Ureter (tissue), 1 donor: ENCODE data around the gene TMEM135. TPM values are rescaled to one million over a fixed set of nuclear protein-coding genes. Genes with fewer than 3 reads are reported as not detected.

Experiments used
- DNase-seq: peaks from one replicate; pipeline ENCODE4 v3.0.0-alpha.2; 2020; ENCODE audit warnings: low spot score
- total RNA-seq: library from RNA; stranded (reverse); gene quantifications from one replicate; pipeline ENCODE4 v1.2.4, GENCODE V29; 2023
- donor health status: DM: yes; HTN: yes; CAD: no.

Gene TMEM135
- total RNA-seq, 1 donor from 2014 or later = 25.5 TPM

GRCh38 chr11:87300640-87301380 is 263.1 kb downstream of the TMEM135 start:
- no peak for DNase-seq

- DNase-seq = no peak
Measured at GRCh38 chr11:87301785-87302540, 264.2 kb downstream of the TMEM135 start.

DNA sequence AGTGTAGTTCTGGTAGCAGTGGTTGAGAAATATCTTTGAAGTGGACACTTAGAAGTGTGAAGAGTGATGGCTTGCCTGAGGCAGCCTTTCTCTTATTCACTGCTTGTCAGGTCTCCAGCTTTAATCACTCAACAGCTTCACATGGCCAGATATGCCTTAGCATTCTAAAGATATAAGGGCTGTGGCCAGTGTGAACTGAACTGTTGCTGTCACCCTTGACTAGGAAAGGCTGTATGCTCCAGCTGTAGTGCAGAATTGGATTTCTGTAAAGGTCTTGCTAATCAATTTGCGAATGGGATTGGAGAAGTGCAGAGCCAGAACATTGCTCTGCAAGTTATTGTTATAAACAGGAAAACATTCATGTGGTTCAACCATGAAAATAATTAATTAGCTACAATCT is 266.7 kb downstream of the TMEM135 start:
- DNase-seq = no peak

DNA sequence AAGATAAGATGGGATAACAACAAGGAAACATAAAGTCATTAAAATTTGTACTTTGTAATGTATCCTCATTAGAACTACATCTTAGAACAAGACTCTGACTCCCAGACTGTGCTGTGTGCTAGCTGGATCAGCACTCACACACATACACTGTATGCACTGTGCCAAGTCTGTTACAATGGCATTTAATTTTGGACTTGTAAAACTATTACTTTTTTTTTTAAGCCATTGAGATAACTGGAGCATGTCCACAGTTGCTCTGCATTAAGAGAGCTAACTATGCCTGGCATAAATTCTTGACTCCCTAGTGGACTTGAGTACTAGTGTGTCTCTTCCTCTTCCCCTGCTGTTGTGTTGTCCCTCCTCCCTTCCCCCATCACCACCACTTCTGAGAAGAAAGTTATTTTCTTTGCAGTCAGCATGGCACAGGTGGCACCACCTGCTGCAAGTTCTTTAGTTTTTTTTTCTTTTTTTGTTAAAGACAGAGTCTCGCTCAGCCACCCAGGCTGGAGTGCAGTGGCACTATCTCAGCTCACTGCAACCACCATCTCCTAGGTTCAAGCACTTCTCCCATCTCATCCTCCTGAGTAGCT is 268.6 kb downstream of the TMEM135 start:
- no peak for DNase-seq

- no peak for DNase-seq
Measured at GRCh38 chr11:87307101-87307500, 269.4 kb downstream of the TMEM135 start.

DNA sequence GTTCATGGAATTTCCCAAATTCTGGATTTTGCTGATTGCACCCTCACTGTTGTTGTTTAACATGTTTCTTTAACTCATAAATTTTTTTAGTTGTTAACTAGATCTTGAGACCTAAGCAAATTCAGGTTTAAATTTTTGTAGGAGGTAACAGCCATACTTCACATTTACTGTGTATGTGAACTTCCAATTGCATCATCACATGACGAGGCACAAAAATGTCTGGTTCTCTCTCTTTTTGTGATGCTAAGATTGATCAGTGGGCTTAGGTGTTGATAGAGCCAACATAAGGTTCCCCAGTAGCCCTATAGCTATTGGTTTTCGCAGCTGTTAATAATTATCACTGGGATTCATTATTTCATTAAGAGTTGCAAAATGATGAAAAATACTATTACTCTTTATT is 277.5 kb downstream of the TMEM135 start:
- no peak for DNase-seq

DNA sequence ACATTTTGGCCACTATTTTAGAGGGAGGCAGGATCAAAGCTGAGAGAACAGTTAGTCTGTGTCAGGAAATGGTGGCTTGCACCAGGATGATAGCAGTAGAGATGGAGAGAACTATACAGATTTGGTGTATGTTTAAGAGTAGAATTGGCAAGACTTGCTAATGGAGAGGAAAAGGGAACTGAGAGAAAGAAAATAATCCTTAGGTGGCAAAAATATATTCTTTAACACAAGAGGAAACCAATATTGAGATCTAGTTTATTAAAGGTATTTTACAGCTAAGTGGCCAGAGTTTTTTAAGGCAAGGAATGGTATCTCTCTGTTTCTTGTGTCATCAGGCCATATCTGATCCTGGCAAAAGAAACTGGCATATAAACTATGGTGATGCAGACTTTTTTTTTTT is 278.8 kb downstream of the TMEM135 start:
- DNase-seq = no peak

DNA sequence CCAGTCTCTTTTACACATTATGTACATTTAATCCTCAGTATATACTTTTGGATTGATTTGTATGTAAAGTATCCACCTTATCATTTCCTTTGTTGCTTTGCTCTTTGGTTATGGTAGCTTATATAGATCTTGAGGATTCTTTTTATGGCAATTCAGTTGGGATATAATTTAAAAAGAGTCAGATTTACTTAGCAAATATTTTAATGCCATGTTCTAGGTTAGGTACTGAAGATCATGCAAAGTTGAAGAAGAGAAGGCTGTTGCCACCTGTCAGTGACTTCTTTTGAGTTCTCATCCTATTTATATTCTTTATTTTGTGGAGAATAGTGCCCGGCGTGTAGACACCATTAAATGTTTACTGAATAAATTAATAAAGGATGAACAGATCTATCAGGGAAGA is 279.7 kb downstream of the TMEM135 start:
- no peak for DNase-seq

GRCh38 chr11:87320123-87320522 is 282.4 kb downstream of the TMEM135 start:
- no peak for DNase-seq

GRCh38 chr11:87322568-87322967 is 284.8 kb downstream of the TMEM135 start:
- no peak for DNase-seq

DNA sequence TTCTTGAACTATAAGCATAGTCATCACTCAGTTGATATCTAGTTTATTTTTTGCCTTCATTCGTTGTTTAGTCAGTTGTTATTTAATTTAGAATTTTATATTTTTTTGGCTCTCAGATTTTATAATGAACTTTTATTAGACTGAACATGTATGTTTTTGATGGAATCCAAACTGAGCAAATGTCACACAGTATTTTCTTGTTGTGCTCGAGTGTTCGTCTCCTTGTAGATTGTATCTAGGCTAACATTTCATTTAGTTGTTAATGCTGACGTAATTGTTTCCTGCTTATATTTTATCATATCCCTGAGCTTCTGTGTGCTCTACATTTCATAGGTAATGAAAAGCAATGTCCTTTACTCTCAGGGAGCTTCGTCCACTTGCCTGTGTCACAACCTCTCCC is 286.2 kb downstream of the TMEM135 start:
- no peak for DNase-seq

GRCh38 chr11:87324817-87325489 is 287.2 kb downstream of the TMEM135 start:
- no peak for DNase-seq

GRCh38 chr11:87325490-87325872 is 287.7 kb downstream of the TMEM135 start:
- DNase-seq = no peak

- no peak for DNase-seq
Measured at GRCh38 chr11:87326594-87326993, 288.9 kb downstream of the TMEM135 start.

DNA sequence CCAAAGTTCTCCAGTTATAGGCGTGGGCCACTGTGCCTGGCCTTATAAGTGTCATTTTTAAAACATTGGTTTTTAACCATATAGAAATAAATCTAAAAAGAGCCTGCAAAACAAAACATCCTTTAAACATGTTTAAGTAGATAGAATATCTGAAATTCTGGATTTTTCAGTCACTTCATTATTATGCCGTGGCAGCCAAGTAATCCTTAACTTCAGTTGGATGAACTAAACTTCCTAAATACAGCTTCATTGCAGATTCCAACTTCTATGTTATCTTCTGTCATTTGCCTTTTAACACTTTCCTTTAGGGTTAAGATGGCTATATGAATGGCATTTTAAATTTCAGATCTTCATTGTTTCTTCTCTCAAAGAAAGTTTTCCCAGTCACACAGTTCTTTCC is 291.4 kb downstream of the TMEM135 start:
- no peak for DNase-seq

GRCh38 chr11:87330187-87330601 is 292.5 kb downstream of the TMEM135 start:
- DNase-seq = no peak

GRCh38 chr11:87331273-87331672 is 293.5 kb downstream of the TMEM135 start:
- DNase-seq = no peak

DNA sequence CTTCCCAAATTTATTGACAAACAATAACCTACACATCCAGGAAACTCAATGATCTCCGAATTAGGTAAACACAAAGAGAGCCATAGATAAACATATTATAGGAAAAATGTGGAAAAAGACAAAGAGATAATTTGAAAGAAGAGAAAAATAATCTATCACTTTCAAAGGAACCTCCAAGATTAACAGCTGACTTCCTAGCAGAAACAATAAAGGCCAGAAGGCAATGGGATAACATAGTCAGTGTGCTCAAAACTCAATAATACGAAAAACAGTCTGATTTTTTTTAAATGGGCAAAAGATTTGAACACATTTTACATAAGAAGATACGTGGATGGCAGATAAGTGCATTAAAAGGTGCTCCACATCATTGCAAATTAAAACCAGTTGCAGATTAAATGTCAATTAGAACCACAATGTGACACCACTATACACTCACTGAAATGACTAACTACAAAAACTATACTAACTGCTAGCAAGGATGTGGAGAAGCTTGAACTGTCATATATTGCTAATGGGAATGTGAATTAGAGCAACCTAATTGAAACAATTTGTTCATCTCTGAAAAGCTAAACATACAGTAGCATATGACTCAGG is 300.4 kb downstream of the TMEM135 start:
- no peak for DNase-seq

- no peak for DNase-seq
Measured at GRCh38 chr11:87339416-87339815, 301.7 kb downstream of the TMEM135 start.

GRCh38 chr11:87347441-87347840 is 309.7 kb downstream of the TMEM135 start:
- no peak for DNase-seq

DNA sequence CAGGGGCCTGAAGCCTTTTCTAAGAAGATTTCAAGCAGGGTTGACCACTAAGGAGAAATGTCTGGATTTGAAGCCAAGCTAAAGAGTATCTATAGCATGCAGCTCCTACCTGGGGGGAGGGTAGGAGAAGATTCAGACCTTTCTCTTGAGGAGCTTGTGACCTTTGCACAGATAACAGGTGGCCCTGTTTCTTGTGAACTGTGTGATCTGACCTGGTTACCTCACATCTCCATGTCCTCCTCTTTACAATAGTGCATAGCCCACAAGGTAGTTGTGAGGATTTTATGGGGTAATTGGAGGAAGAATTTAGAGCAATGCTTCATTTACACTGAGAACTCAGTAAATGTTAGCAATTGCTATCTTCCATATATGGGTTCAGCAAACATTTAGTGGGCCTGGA is 310.1 kb downstream of the TMEM135 start:
- no peak for DNase-seq

DNA sequence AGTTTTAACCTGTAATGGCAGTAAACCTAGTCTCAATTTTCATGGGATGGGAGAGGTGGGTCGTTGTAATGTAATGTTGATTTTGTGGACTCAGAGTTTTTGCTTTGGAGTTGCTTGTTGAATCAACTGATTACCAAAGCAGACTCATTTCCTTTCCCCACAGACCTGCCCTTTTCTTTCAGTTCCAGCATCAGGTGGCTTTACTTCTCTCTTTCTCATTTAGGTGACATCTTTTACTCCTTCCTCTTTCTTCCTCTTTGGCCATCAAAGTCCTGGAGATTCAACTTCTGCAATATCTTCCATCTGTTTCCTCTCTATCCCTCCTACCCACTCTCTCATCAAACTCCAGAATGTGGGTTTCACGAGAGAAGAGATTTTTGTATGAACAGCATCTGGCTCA is 313.9 kb downstream of the TMEM135 start:
- no peak for DNase-seq
